Fibroblast of skin of back (primary cell): ENCODE results near the gene GRAMD2B.
"Not testable (repeated sequence)": the region's sequence is repeated elsewhere in the genome, so short reads cannot be mapped to it uniquely, and the experiment has no call there.

Experiments used
- DNase-seq: peaks from one replicate; pipeline ENCODE4 v3.0.0-alpha.2; 2013

Gene GRAMD2B

GRCh38 chr5:126413856-126414255 is 9.4 kb upstream of the GRAMD2B start:
- no peak for DNase-seq

- DNase-seq = peak; percentile 74
These were observed 8.2 kb upstream of the GRAMD2B start for GRCh38 chr5:126414874-126415502.

GRCh38 chr5:126415789-126416188 is 7.4 kb upstream of the GRAMD2B start:
- DNase-seq = no peak

GRCh38 chr5:126416266-126416925 is 6.8 kb upstream of the GRAMD2B start:
- no peak for DNase-seq

GRCh38 chr5:126417178-126417577 is 6.0 kb upstream of the GRAMD2B start:
- DNase-seq = no peak

GRCh38 chr5:126419102-126419501 is 4.1 kb upstream of the GRAMD2B start:
- DNase-seq = no peak

GRCh38 chr5:126428421-126428820 is 5.2 kb downstream of the GRAMD2B start:
- DNase-seq = no peak

- DNase-seq = no peak
These were observed 7.4 kb downstream of the GRAMD2B start for GRCh38 chr5:126430631-126431030.

GRCh38 chr5:126433701-126434100 is 10.5 kb downstream of the GRAMD2B start:
- DNase-seq = peak; percentile 49

- DNase-seq = no peak
These were observed 12.1 kb downstream of the GRAMD2B start for GRCh38 chr5:126435261-126435660.

GRCh38 chr5:126435714-126436113 is 12.5 kb downstream of the GRAMD2B start:
- DNase-seq = no peak

- no peak for DNase-seq
These were observed 14.5 kb downstream of the GRAMD2B start for GRCh38 chr5:126437721-126438120.

GRCh38 chr5:126438267-126438666 is 15.1 kb downstream of the GRAMD2B start:
- DNase-seq = no peak

GRCh38 chr5:126438868-126439267 is 15.7 kb downstream of the GRAMD2B start:
- no peak for DNase-seq

- DNase-seq = not testable (repeated sequence)
These were observed 16.5 kb downstream of the GRAMD2B start for GRCh38 chr5:126439724-126440123.

- DNase-seq = no peak
These were observed 18.0 kb downstream of the GRAMD2B start for GRCh38 chr5:126441230-126441629.

- no peak for DNase-seq
These were observed 20.2 kb downstream of the GRAMD2B start for GRCh38 chr5:126443374-126443851.

GRCh38 chr5:126444137-126444536 is 20.9 kb downstream of the GRAMD2B start:
- DNase-seq = no peak

- peak; percentile 21 for DNase-seq
These were observed 22.4 kb downstream of the GRAMD2B start for GRCh38 chr5:126445502-126446174.

GRCh38 chr5:126446498-126447224 is 23.5 kb downstream of the GRAMD2B start:
- peak; percentile 91 for DNase-seq

GRCh38 chr5:126448720-126449119 is 25.5 kb downstream of the GRAMD2B start:
- no peak for DNase-seq

- DNase-seq = peak; percentile 77
These were observed 26.6 kb downstream of the GRAMD2B start for GRCh38 chr5:126449751-126450271.

- DNase-seq = no peak
These were observed 27.1 kb downstream of the GRAMD2B start for GRCh38 chr5:126450346-126450745.
